Ramos (cell line): ENCODE results near the gene ESPL1.
"Not testable (repeated sequence)": the region's sequence is repeated elsewhere in the genome, so short reads cannot be mapped to it uniquely, and the experiment has no call there.

Experiments
- in situ Hi-C: fragments of 300-500 bp; cut with MboI; formaldehyde crosslinking; loops from one replicate; pipeline ENCODE4 v1.14.3; 2022; ENCODE audit warnings: low sequenced_read_pairs; ENCODE audit not compliant: unreplicated experiment

ESPL1 gene

GRCh38 chr12:53330671-53331070, 62.6 kb downstream of the ESPL1 start:
- in situ Hi-C loops: no loop called here

GRCh38 chr12:53332339-53332738, 64.2 kb downstream of the ESPL1 start:
- in situ Hi-C loops: not testable (repeated sequence)

GRCh38 chr12:53332744-53333143, 64.6 kb downstream of the ESPL1 start:
- in situ Hi-C loops: no loop called here

GRCh38 chr12:53333289-53333688, 65.2 kb downstream of the ESPL1 start:
- in situ Hi-C loops: no loop called here

- in situ Hi-C loops: no loop called here
Observed at GRCh38 chr12:53333845-53334244, 65.7 kb downstream of the ESPL1 start.

- in situ Hi-C loops: no loop called here
Observed at GRCh38 chr12:53334822-53335221, 66.7 kb downstream of the ESPL1 start.

GRCh38 chr12:53336181-53336681, 68.1 kb downstream of the ESPL1 start, which contains the start of gene SP7:
TSS of gene SP7 (minus strand) at chr12:53336354. CDS start at chr12:53335646, 708 bp downstream.
- in situ Hi-C loops: no loop called here

GRCh38 chr12:53338017-53338416, 69.9 kb downstream of the ESPL1 start:
- in situ Hi-C loops: no loop called here

GRCh38 chr12:53338916-53339315, 70.8 kb downstream of the ESPL1 start:
- in situ Hi-C loops: no loop called here

GRCh38 chr12:53340398-53340797, 72.3 kb downstream of the ESPL1 start:
- in situ Hi-C loops: no loop called here
